Peyer's patch (tissue), 4 donors: Measurements from ENCODE around the gene ARMH3.

ENCODE experiments used
- CTCF ChIP-seq, 6 experiments: fragments of 450-650 bp in 4 of 6; fragments of 200-600 bp in 2 of 6; sonication (generic) in 1 of 6; IDR thresholded peaks; one replicate each; pipeline ENCODE4 v1.5.1; 2017 to 2019; ENCODE audit warnings: antibody characterized with exemption in 6 of 6, mild to moderate bottlenecking in 3 of 6, moderate library complexity in 1 of 6
- POLR2A ChIP-seq, 2 donors: fragments of 450-650 bp; IDR thresholded peaks; one replicate each; pipeline ENCODE4 v1.5.1; 2017; ENCODE audit warnings: antibody characterized with exemption in 2 of 2, mild to moderate bottlenecking in 2 of 2, moderate library complexity in 2 of 2

DNA sequence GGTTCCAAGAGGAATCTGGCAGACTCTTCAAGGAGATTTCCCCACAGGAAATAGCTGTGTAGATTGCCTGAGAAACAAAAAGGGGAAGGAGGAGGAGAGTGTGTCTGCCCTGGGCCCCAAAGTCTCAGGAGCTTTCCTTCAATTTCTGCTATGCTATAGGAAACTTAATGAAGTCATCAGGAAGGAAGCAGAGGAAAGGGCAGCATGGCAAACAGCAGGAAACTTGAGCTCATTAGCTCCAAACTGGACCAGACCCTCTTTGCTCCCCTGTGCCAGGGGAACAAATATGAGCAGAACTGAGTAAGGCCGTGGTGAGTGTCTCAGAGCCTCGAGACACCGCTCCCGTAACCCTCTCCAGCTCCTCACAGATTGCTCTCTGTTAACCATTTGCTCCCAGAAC is 207.6 kb downstream of the ARMH3 start:
- TF ChIP-seq CTCF (IDR thresholded peaks at IDR 0.05) = no peak
- TF ChIP-seq POLR2A (IDR thresholded peaks at IDR 0.05) = no peak
